Motor neuron (in vitro differentiated cells): ENCODE measurements around the gene SULT1E1. TPM values are rescaled to one million over a fixed set of nuclear protein-coding genes. Genes with fewer than 3 reads are reported as not detected.

Experiments used
- ATAC-seq, 8 experiments: fragments of 200-7000 bp; cut with Tn5 transposase; replicated peaks in 6 of 8; 2 replicates each; pipeline ENCODE4 v1.8.0; 2021; ENCODE audit warnings: mild to moderate bottlenecking in 8 of 8, moderate library complexity in 8 of 8
- H3K27ac ChIP-seq, 2 donors: fragments of 250-450 bp; sonication (Bioruptor Pico); 2 replicates each; pipeline ENCODE4 v1.9.0; 2021; ENCODE audit warnings: antibody characterized with exemption in 2 of 2, mild to moderate bottlenecking in 2 of 2, moderate library complexity in 1 of 2
- H3K4me1 ChIP-seq, 2 donors: fragments of 250-450 bp; sonication (Bioruptor Pico); replicated peaks in 1 of 2; 2 replicates each; pipeline ENCODE4 v1.6.1; 2021; ENCODE audit warnings: antibody characterized with exemption in 2 of 2, mild to moderate bottlenecking in 2 of 2, moderate library complexity in 1 of 2
- H3K4me3 ChIP-seq, 5 donors: fragments of 250-450 bp; sonication (Bioruptor Pico); 2 replicates each; pipeline ENCODE4 v1.9.0; 2021; ENCODE audit warnings: antibody characterized with exemption in 5 of 5, mild to moderate bottlenecking in 5 of 5, moderate library complexity in 4 of 5
- WGBS, 10 experiments: fragments of 450-650 bp; shearing (Covaris generic); methylation state at CpG; one replicate each; pipeline ENCODE4 v1.0.0; 2022; 5-methylcytosine and 5-hydroxymethylcytosine counted together
- in situ Hi-C, 9 experiments: fragments of 400-800 bp; cut with MboI; loops; one replicate each; pipeline ENCODE4 v1.15.0; 2021; ENCODE audit warnings: low sequenced_read_pairs in 9 of 9, low pct_unique_long_range_greater_than_20kb in 2 of 9; ENCODE audit not compliant: unreplicated experiment in 9 of 9
- total RNA-seq, 8 experiments: library from RNA; unstranded; fragments of 300-600 nt; gene quantifications; 2 replicates each; pipeline versions ENCODE4 v1.2.3 to v1.2.4, GENCODE V29; 2022

Gene SULT1E1
- total RNA-seq: 10 to 100 TPM in 2 of 8 experiments, 1 to 10 TPM in 2, under 1 TPM in 2, not detected in 2; 0.11 to 26.0 (median 4.2) TPM

DNA sequence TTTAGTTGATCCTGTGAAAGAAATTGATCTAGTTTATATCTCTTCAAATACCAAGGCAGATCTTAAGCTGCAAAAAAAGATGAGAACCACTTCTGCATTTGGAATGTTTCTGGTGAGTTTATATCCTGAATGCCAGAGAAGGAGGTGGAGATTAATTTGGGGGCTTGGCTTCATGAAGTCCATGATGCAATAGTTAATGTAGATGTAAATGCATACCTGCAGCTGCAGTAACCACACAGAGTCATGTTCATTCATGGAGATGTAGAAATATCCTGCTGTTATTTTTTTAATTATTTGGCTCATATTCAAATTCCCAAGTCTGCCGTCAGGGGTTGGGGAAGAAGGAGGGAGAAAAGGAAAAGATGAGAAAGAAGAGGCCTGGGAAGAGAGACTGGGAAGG, at the start of gene SULT1E1:
Gene SULT1E1, minus strand, starts transcription at position 94 of the 400 bp plus-strand sequence. CDS start 2,501 bp downstream, outside the sequence.
- in situ Hi-C loops: no loop called here
- WGBS, 10 experiments: 0 to 83% (median 63%) methylated on average over 1 of the region's 1 CpG; no CpG with 5 or more reads in 5 of the 10 experiments
- ATAC-seq: peak in 3 of 8 experiments; percentile 88 to 98 (median 94)

DNA sequence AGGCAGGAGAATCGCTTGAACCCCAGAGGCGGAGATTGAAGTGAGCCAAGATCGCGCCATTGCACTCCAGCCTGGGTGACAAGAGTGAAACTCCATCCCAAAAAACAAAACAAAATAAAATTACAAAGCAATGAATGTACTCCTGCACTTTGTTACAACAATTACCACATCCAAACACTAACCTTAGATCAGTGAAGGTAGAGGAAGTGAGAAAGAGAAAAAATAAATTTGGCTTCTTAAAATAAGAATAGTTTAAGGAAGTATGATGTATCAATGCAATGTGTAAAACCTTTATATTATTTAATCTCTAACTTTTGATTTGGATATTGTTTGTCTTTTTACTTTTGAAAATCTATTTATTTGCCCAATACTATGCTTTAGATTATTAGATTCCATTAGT, 49.2 kb upstream of the SULT1E1 start:
- no peak for ATAC-seq
- no peak overlapping the region for H3K4me3 ChIP-seq
- in situ Hi-C loops: loop anchor here in 3 of 9 experiments (10.0 to 25.0 kb wide), 3 partner anchors 276 to 603 kb away; partner anchors contain the start of genes AMTN (in 1 of the 3) and ODAM (in 1 of the 3)
- no peaks in the 10 kb centered on the region for H3K4me1 ChIP-seq
- WGBS, 10 experiments: 46 to 100% (median 85%) methylated on average over 2 to 4 of the region's 4 CpGs; no CpG with 5 or more reads in 1 of the 10 experiments
- H3K27ac ChIP-seq: no peak overlapping the region

More for the DNA sequence above, at the start of gene SULT1E1:
- H3K4me1 ChIP-seq: no peaks in the 10 kb centered on the region
- no peak within 1 kb of the TSS for H3K4me3 ChIP-seq
- no peak within 1 kb of the TSS for H3K27ac ChIP-seq

DNA sequence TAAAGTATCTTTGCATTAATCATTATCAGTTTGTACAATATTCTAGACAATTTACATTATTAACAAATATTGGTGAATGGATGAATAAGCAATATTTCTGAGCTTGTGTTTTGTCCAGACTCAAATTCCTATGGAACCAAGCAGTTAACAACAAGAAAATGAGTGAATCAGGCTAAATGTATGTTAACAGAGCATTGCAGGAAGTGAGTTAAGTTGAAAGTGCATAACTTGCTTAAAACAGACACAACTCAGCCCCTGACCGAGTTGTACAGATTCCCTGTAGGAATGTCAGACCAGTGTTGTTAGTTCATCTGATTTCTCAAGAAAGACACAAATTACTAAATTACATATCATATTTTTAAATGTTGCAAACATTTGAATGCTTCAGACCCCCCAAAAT, 47.2 kb upstream of the SULT1E1 start:
- in situ Hi-C loops: loop anchor here in 3 of 9 experiments (10.0 to 25.0 kb wide), 3 partner anchors 278 to 605 kb away; partner anchors contain the start of genes AMTN (in 1 of the 3) and ODAM (in 1 of the 3)
- Histone ChIP-seq H3K4me1 (no peaks in the 10 kb centered on the region), H3K4me3 (no peak overlapping the region), H3K27ac (no peak overlapping the region)
- no peak for ATAC-seq
- WGBS, 10 experiments: 11 to 82% (median 50%) methylated on average over 1 of the region's 1 CpG; no CpG with 5 or more reads in 3 of the 10 experiments

- peak in 2 of 8 experiments; percentile 18 to 33 for ATAC-seq
- Histone ChIP-seq H3K4me3 (no peak overlapping the region), H3K4me1 (no peaks in the 10 kb centered on the region), H3K27ac (no peak overlapping the region)
- in situ Hi-C loops: loop anchor here in 5 of 9 experiments (25.0 kb wide), 3 partner anchors 209 to 616 kb away; partner anchors contain the start of genes AMTN (in 3 of the 5) and ODAM (in 1 of the 5)
Observed at GRCh38 chr4:69896530-69897116, 36.7 kb upstream of the SULT1E1 start.

- in situ Hi-C loops: loop anchor here in 5 of 9 experiments (25.0 kb wide), 3 partner anchors 207 to 618 kb away; partner anchors contain the start of genes AMTN (in 3 of the 5) and ODAM (in 1 of the 5)
- no peaks in the 10 kb centered on the region for H3K4me1 ChIP-seq
- ATAC-seq: no peak
- no peak overlapping the region for H3K4me3 ChIP-seq
- 40 to 100% (median 94%) methylated on average over 2 to 3 of the region's 3 CpGs for WGBS, 10 experiments
- H3K27ac ChIP-seq: no peak overlapping the region
Observed at GRCh38 chr4:69894721-69895120, 34.8 kb upstream of the SULT1E1 start.

- ATAC-seq: no peak
- WGBS, 10 experiments: 18 to 92% (median 58%) methylated on average over 2 to 5 of the region's 5 CpGs; no CpG with 5 or more reads in 1 of the 10 experiments
- in situ Hi-C loops: loop anchor here in 5 of 9 experiments (25.0 kb wide), 3 partner anchors 207 to 618 kb away; partner anchors contain the start of genes AMTN (in 3 of the 5) and ODAM (in 1 of the 5)
- H3K27ac ChIP-seq: no peak overlapping the region
- no peaks in the 10 kb centered on the region for H3K4me1 ChIP-seq
- no peak overlapping the region for H3K4me3 ChIP-seq
Observed at GRCh38 chr4:69894186-69894585, 34.2 kb upstream of the SULT1E1 start.

GRCh38 chr4:69888336-69888735, 28.4 kb upstream of the SULT1E1 start:
- H3K4me3 ChIP-seq: no peak overlapping the region
- no peak overlapping the region for H3K27ac ChIP-seq
- peak in 2 of 8 experiments; percentile 46 to 52 for ATAC-seq
- in situ Hi-C loops: loop anchor here in 5 of 9 experiments (10.0 to 25.0 kb wide), 4 partner anchors 194 to 624 kb away; partner anchors contain the start of genes AMTN (in 3 of the 5) and ODAM (in 1 of the 5)
- H3K4me1 ChIP-seq: no peaks in the 10 kb centered on the region

DNA sequence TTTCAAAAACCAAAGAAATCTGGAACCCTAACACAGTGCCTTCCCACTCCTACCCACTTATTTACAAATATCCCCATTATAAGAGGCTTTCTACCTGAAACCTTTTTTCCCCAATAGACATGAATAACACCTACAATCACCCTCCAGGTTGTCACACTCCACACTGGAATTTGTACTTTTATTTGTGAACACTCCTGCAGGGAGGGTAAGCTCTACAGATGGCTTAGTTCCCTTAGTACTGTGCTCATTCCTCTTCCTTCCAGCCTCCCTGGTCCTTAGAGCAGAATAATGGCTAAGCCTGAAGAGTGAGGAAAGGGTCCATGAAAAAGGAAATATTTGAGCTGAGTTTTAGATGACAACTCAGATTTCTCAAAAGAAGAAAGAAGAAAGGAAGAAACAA, 22.2 kb upstream of the SULT1E1 start:
- Histone ChIP-seq H3K27ac (no peak overlapping the region), H3K4me3 (no peak overlapping the region), H3K4me1 (no peaks in the 10 kb centered on the region)
- no peak for ATAC-seq
- in situ Hi-C loops: loop anchor here in 5 of 9 experiments (10.0 to 25.0 kb wide), 4 partner anchors 187 to 630 kb away; partner anchors contain the start of genes AMTN (in 3 of the 5) and ODAM (in 1 of the 5)

DNA sequence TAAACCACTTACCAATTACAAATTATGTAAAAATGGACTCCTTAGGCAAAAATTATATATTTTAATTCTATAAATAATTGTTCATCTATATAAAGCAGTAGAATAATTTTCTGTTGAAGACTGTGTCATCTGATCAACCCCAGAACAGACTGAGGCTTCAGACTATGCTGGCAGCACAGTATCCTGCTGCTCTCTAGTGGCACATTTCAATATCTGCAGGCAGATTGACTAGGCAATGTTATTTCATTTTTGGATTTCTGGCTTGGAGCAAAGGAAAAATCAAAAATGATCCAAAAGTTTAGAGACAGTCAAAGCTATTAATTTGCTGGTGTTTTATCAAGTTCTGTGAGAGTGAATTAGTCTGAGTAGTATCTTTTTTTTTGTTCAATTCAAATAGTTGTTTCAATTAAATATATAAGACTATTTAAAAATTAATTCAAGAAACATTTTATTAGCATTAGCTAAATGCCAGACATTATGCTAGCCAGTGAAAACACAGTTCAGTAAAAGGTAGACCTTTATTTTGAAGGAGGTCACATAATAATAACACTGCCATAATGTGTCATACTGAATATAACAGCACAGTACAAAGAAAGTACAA, 21.3 kb upstream of the SULT1E1 start:
- no peak overlapping the region for H3K4me3 ChIP-seq
- H3K4me1 ChIP-seq: no peaks in the 10 kb centered on the region
- in situ Hi-C loops: loop anchor here in 5 of 9 experiments (10.0 to 25.0 kb wide), 4 partner anchors 186 to 631 kb away; partner anchors contain the start of genes AMTN (in 3 of the 5) and ODAM (in 1 of the 5)
- no peak overlapping the region for H3K27ac ChIP-seq
- peak in 5 of 8 experiments; percentile 50 to 85 (median 58) for ATAC-seq

DNA sequence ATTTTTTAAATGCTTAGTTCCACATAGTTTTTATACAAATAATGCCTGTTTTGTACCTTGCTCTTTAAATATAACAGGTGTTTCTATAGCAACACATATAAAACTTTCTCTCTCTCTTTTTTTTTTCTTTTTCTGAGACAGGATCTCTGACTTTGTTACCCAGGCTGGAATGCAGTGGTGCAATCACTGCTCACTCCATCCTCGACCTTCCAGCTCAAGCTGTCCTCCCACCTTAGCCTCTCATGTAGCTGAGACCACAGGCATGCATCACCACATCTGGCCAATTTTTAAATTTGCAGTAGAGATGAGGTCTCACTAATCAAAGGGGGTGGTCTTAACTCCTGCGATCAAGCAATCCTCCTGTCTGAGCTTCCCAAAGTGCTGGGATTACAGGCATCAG, 18.3 kb upstream of the SULT1E1 start:
- 13 to 100% (median 70%) methylated on average over 1 to 2 of the region's 2 CpGs; no CpG with 5 or more reads in 2 of the 10 experiments for WGBS, 10 experiments
- H3K4me3 ChIP-seq: no peak overlapping the region
- no peaks in the 10 kb centered on the region for H3K4me1 ChIP-seq
- ATAC-seq: no peak
- in situ Hi-C loops: loop anchor here in 5 of 9 experiments (25.0 kb wide), 3 partner anchors 191 to 634 kb away; partner anchors contain the start of genes AMTN (in 3 of the 5) and ODAM (in 1 of the 5)
- H3K27ac ChIP-seq: no peak overlapping the region

- Histone ChIP-seq H3K27ac (no peak overlapping the region), H3K4me3 (no peak overlapping the region), H3K4me1 (no peaks in the 10 kb centered on the region)
- in situ Hi-C loops: loop anchor here in 5 of 9 experiments (25.0 kb wide), 3 partner anchors 190 to 635 kb away; partner anchors contain the start of genes AMTN (in 3 of the 5) and ODAM (in 1 of the 5)
- WGBS, 10 experiments: 0 to 89% (median 50%) methylated on average over 1 to 2 of the region's 2 CpGs; no CpG with 5 or more reads in 1 of the 10 experiments
- peak in 3 of 8 experiments; percentile 25 to 78 (median 69) for ATAC-seq
Observed at GRCh38 chr4:69877453-69877852, 17.5 kb upstream of the SULT1E1 start.

DNA sequence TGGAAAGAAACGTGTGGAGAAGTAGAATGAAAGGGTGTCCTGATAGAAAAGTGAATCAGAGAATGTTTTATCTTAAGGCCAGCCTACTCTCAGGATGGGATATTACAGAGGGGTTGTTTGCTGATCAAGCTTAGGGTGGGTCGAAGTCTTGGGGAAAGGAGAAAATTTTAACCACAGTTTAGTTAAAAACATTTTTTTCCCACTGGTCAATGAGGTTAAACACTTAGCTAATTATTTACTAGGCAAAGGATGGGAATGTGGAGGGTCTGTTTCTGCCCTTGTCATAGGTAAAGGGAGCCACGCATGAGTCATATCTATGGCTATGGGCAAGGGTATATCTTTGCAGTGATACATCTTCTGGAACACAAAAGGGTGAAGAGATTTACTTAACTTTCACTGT, 16.1 kb upstream of the SULT1E1 start:
- ATAC-seq: no peak
- Histone ChIP-seq H3K27ac (no peak overlapping the region), H3K4me1 (no peaks in the 10 kb centered on the region), H3K4me3 (no peak overlapping the region)
- in situ Hi-C loops: loop anchor here in 5 of 9 experiments (25.0 kb wide), 3 partner anchors 189 to 636 kb away; partner anchors contain the start of genes AMTN (in 3 of the 5) and ODAM (in 1 of the 5)
- 0 to 100% (median 47%) methylated on average over 1 to 3 of the region's 3 CpGs; no CpG with 5 or more reads in 1 of the 10 experiments for whole genome bisulfite sequencing, 10 experiments
